ENCODE results near the gene KCND1.

KCND1 gene

DNA sequence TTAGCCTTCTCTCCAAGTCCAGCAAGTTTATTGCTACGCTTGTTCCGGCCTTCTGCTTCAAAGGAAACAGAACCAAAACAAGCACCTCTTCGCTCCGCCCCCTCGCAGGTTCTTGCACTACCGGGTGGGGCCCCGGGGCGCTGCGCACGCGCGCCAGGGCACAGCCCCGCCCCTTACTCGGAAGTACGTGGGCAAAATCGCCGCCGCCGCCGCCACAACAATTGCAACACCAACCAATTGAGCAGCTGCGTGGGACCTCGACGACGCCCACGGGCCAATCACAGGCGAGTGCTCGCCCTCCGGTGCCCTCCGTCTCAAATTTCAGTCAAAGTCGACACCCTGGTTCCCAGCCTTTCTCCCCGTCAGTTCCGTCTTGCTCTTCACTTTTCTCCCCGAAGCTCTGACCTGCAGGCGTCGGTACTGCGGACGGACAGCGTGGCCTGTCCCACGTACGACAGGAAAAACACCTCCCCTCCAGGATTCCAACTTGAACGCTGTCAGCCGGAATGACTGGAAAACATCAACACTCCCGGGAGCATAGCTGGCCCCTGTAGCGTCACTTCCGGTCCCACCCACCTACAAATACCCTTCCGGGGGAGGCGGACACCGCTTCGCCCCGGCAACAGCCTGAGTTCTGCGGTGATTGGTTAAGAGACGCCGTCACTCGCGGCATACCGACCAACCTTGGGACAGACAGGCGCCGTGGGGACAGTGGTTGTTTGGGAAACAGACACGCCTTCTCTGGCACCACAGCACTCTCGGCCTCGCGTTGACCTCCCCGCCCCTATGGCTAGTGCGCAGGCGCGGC is 13.6 kb downstream of the KCND1 start:
- H4K91ac ChIP-seq (ENCODE audit: low read length), result peak overlapping the region; percentile 68
- peak overlapping the region; percentile 27 for H2BK120ac ChIP-seq (ENCODE audit: low read depth, low read length)
- WGBS, result 1% methylated on average over 39 of the region's 66 CpGs
- peak; percentile 97 for DNase-seq
- no peaks in the 10 kb centered on the region for H3K9me3 ChIP-seq (ENCODE audit: control insufficient read depth, low read length)
- peak overlapping the region; percentile 42 for H2AFZ ChIP-seq (ENCODE audit: low read depth, low read length)
- H3K9ac ChIP-seq (ENCODE audit: low read length), result peak overlapping the region; percentile 97
- H3K4ac ChIP-seq (ENCODE audit: low read depth in 1 of 2, low read length in 2 of 2), result peak overlapping the region in 1 of 2 experiments; percentile 69
- peak overlapping the region; percentile 84 for H2BK5ac ChIP-seq (ENCODE audit: low read depth, low read length, poor library complexity, severe bottlenecking)
- no peak overlapping the region for H2BK15ac ChIP-seq (ENCODE audit: low read depth, poor library complexity, severe bottlenecking)
- peak overlapping the region; percentile 100 for H3K27ac ChIP-seq (ENCODE audit: low read length, poor library complexity, severe bottlenecking)
- peak overlapping the region; percentile 78 to 85 for H3K4me3 ChIP-seq (ENCODE audit: insufficient read depth in 1 of 2, low read depth in 1 of 2, low read length in 2 of 2)
- no peaks in the 10 kb centered on the region for H3K79me1 ChIP-seq (replicated peaks; ENCODE audit: low read length, poor library complexity, severe bottlenecking)
- no peak overlapping the region for H3K4me2 ChIP-seq (ENCODE audit: low read length, poor library complexity, severe bottlenecking)
- H4K8ac ChIP-seq (ENCODE audit: low read length), result peak overlapping the region; percentile 84
- no peak overlapping the region for H3K23ac ChIP-seq (ENCODE audit: low read length in 2 of 2)
- peak overlapping the region; percentile 73 to 80 for H3K18ac ChIP-seq (ENCODE audit: low read depth in 1 of 2, low read length in 2 of 2)
- peak overlapping the region in 1 of 2 experiments; percentile 48 for H3K14ac ChIP-seq (ENCODE audit: low read length in 2 of 2)
- no peak overlapping the region for H2AK5ac ChIP-seq (ENCODE audit: low read length, severe bottlenecking)
- H3K36me3 ChIP-seq (ENCODE audit: control insufficient read depth in 1 of 2, insufficient read depth in 2 of 2, low read depth in 1 of 2, low read length in 2 of 2), result peaks cover 16 to 32% of the 10 kb centered on the region in 2 experiments
- no peak overlapping the region for H2BK12ac ChIP-seq (ENCODE audit: low read length in 2 of 2)
- peaks cover 0 to 3% of the 10 kb centered on the region in 2 experiments for H3K27me3 ChIP-seq (ENCODE audit: control insufficient read depth in 1 of 2, insufficient read depth in 1 of 2, low read length in 2 of 2)
- peaks cover 6% of the 10 kb centered on the region for H3K4me1 ChIP-seq (ENCODE audit: control insufficient read depth, insufficient read depth, low read depth, low read length)

DNA sequence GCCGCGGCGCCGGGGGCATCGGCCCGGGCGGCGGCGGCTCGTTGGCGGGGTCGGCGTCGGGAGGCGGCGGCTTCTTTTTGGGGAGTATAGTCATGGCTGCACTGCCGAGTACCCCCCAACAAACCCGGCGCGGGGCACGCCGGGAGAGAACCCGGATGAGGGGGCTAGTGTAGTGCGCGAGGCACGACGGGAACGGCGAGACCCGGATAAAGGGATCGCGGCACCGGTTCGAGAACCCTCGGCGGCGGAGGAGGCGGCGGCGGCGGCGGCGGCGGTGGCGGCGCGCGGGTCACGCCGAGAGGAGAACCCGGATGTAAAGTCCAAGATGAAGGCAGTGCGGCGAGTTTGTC is 14.2 kb downstream of the KCND1 start, which contains the start of gene OTUD5:
TSS of gene OTUD5 (minus strand) at position 131 of the 350 bp plus-strand sequence. CDS start at position 94, 37 bp downstream.
- peak within 1 kb of the TSS; percentile 83 for H3K4me2 ChIP-seq (ENCODE audit: low read length, poor library complexity, severe bottlenecking)
- peak within 1 kb of the TSS; percentile 80 to 91 for H3K18ac ChIP-seq (ENCODE audit: low read depth in 1 of 2, low read length in 2 of 2)
- H2BK5ac ChIP-seq (ENCODE audit: low read depth, low read length, poor library complexity, severe bottlenecking), result peak within 1 kb of the TSS; percentile 84
- H3K4me3 ChIP-seq (ENCODE audit: insufficient read depth in 1 of 2, low read depth in 1 of 2, low read length in 2 of 2), result peak within 1 kb of the TSS; percentile 78 to 87
- peak within 1 kb of the TSS; percentile 27 for H2BK120ac ChIP-seq (ENCODE audit: low read depth, low read length)
- peaks cover 0 to 3% of the 10 kb centered on the region in 2 experiments for H3K27me3 ChIP-seq (ENCODE audit: control insufficient read depth in 1 of 2, insufficient read depth in 1 of 2, low read length in 2 of 2)
- peak within 1 kb of the TSS in 1 of 2 experiments; percentile 52 for H2BK12ac ChIP-seq (ENCODE audit: low read length in 2 of 2)
- 0% methylated on average over 8 of the region's 53 CpGs for WGBS
- H2BK15ac ChIP-seq (ENCODE audit: low read depth, poor library complexity, severe bottlenecking), result no peak within 1 kb of the TSS
- no peaks in the 10 kb centered on the region for H3K9me3 ChIP-seq (ENCODE audit: control insufficient read depth, low read length)
- peak within 1 kb of the TSS; percentile 36 to 91 for H3K14ac ChIP-seq (ENCODE audit: low read length in 2 of 2)
- H3K4me1 ChIP-seq (ENCODE audit: control insufficient read depth, insufficient read depth, low read depth, low read length), result peaks cover 6% of the 10 kb centered on the region
- peak within 1 kb of the TSS; percentile 68 for H4K91ac ChIP-seq (ENCODE audit: low read length)
- peaks cover 16 to 30% of the 10 kb centered on the region in 2 experiments for H3K36me3 ChIP-seq (ENCODE audit: control insufficient read depth in 1 of 2, insufficient read depth in 2 of 2, low read depth in 1 of 2, low read length in 2 of 2)
- H2AFZ ChIP-seq (ENCODE audit: low read depth, low read length), result peak within 1 kb of the TSS; percentile 42
- no peak within 1 kb of the TSS for H2AK5ac ChIP-seq (ENCODE audit: low read length, severe bottlenecking)
- H3K79me1 ChIP-seq (replicated peaks; ENCODE audit: low read length, poor library complexity, severe bottlenecking), result no peaks in the 10 kb centered on the region
- peak within 1 kb of the TSS in 1 of 2 experiments; percentile 80 for H3K23ac ChIP-seq (ENCODE audit: low read length in 2 of 2)
- no peak for DNase-seq
- H3K9ac ChIP-seq (ENCODE audit: low read length), result peak within 1 kb of the TSS; percentile 97
- H4K8ac ChIP-seq (ENCODE audit: low read length), result peak within 1 kb of the TSS; percentile 84
- H3K27ac ChIP-seq (ENCODE audit: low read length, poor library complexity, severe bottlenecking), result peak within 1 kb of the TSS; percentile 100
- peak within 1 kb of the TSS in 1 of 2 experiments; percentile 88 for H3K4ac ChIP-seq (ENCODE audit: low read depth in 1 of 2, low read length in 2 of 2)

DNA sequence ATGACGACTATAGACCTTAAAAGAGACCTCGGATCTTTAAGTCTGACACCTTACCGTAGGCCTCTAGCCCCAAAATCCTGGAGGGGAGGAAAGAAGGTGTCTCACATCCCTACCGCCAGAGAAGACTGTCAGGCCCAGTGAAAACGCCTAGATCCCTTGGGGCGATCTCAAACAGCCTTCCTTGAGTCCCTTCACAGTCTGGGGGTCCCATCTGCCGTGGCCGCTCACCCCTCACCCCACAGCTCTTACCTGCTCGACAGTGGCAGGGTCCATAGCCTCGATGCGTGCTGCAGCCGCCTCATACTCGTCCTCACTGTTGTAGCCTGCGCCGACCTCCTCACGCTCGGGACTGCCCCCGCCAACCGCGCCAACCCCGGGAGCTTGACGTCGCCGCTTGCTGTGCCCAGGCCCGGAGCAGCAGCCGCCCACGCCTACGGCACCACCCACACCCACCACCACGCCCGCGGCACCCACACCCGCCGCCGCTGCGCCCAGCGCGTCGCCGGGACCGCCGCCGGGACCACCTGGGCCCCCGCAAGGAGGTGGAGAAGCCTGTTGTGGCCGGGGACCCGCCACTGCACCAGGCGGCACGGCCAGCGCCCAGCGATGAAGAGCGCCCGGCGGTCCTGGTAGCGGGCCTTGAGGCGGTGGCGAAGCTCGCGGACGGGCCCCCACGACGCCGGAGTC is 14.8 kb downstream of the KCND1 start:
- no peak overlapping the region for H2AFZ ChIP-seq (ENCODE audit: low read depth, low read length)
- peaks cover 0 to 3% of the 10 kb centered on the region in 2 experiments for H3K27me3 ChIP-seq (ENCODE audit: control insufficient read depth in 1 of 2, insufficient read depth in 1 of 2, low read length in 2 of 2)
- DNase-seq, result no peak
- peaks cover 6% of the 10 kb centered on the region for H3K4me1 ChIP-seq (ENCODE audit: control insufficient read depth, insufficient read depth, low read depth, low read length)
- H2BK12ac ChIP-seq (ENCODE audit: low read length in 2 of 2), result peak overlapping the region in 1 of 2 experiments; percentile 52
- H3K4me2 ChIP-seq (ENCODE audit: low read length, poor library complexity, severe bottlenecking), result peak overlapping the region; percentile 83
- peak overlapping the region; percentile 78 to 87 for H3K4me3 ChIP-seq (ENCODE audit: insufficient read depth in 1 of 2, low read depth in 1 of 2, low read length in 2 of 2)
- H3K18ac ChIP-seq (ENCODE audit: low read depth in 1 of 2, low read length in 2 of 2), result peak overlapping the region; percentile 70 to 91
- peak overlapping the region; percentile 36 to 91 for H3K14ac ChIP-seq (ENCODE audit: low read length in 2 of 2)
- no peak overlapping the region for H2BK120ac ChIP-seq (ENCODE audit: low read depth, low read length)
- H3K36me3 ChIP-seq (ENCODE audit: control insufficient read depth in 1 of 2, insufficient read depth in 2 of 2, low read depth in 1 of 2, low read length in 2 of 2), result peaks cover 16 to 25% of the 10 kb centered on the region in 2 experiments
- H2BK15ac ChIP-seq (ENCODE audit: low read depth, poor library complexity, severe bottlenecking), result no peak overlapping the region
- peak overlapping the region in 1 of 2 experiments; percentile 80 for H3K23ac ChIP-seq (ENCODE audit: low read length in 2 of 2)
- H4K91ac ChIP-seq (ENCODE audit: low read length), result peak overlapping the region; percentile 50
- H2AK5ac ChIP-seq (ENCODE audit: low read length, severe bottlenecking), result no peak overlapping the region
- peak overlapping the region; percentile 57 for H2BK5ac ChIP-seq (ENCODE audit: low read depth, low read length, poor library complexity, severe bottlenecking)
- H3K79me1 ChIP-seq (replicated peaks; ENCODE audit: low read length, poor library complexity, severe bottlenecking), result no peaks in the 10 kb centered on the region
- peak overlapping the region in 1 of 2 experiments; percentile 88 for H3K4ac ChIP-seq (ENCODE audit: low read depth in 1 of 2, low read length in 2 of 2)
- peak overlapping the region; percentile 97 for H3K9ac ChIP-seq (ENCODE audit: low read length)
- H3K27ac ChIP-seq (ENCODE audit: low read length, poor library complexity, severe bottlenecking), result no peak overlapping the region
- 5% methylated on average over 21 of the region's 61 CpGs for WGBS
- peak overlapping the region; percentile 28 for H4K8ac ChIP-seq (ENCODE audit: low read length)
- H3K9me3 ChIP-seq (ENCODE audit: control insufficient read depth, low read length), result no peaks in the 10 kb centered on the region

DNA sequence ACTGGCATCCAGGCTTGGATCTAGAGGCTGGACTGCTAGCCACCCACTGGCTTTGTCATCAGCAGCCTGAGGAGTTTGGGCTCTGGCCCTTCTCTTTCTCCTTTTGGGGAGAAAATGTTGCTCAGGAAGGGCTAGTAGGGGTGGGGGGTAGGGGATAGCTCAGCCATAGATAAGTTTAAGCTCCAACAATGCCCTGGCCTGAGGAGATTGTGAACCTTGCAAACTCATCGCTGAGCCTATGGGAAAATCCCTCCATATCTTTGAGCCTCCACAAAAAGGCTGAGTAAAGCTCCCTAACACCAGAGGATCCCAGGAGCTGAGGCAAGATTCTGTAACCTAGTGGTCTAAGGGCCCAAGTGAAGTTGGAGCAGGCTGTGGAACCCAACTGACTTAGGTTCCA is 23.1 kb downstream of the KCND1 start:
- H2AK5ac ChIP-seq (ENCODE audit: low read length, severe bottlenecking), result no peak overlapping the region
- H2BK15ac ChIP-seq (ENCODE audit: low read depth, poor library complexity, severe bottlenecking), result no peak overlapping the region
- H3K9me3 ChIP-seq (ENCODE audit: control insufficient read depth, low read length), result no peaks in the 10 kb centered on the region
- H3K79me1 ChIP-seq (replicated peaks; ENCODE audit: low read length, poor library complexity, severe bottlenecking), result peaks cover 2% of the 10 kb centered on the region
- H3K4ac ChIP-seq (ENCODE audit: low read depth in 1 of 2, low read length in 2 of 2), result no peak overlapping the region
- no peak overlapping the region for H2AFZ ChIP-seq (ENCODE audit: low read depth, low read length)
- no peak overlapping the region for H2BK12ac ChIP-seq (ENCODE audit: low read length in 2 of 2)
- H3K9ac ChIP-seq (ENCODE audit: low read length), result no peak overlapping the region
- no peak overlapping the region for H3K27ac ChIP-seq (ENCODE audit: low read length, poor library complexity, severe bottlenecking)
- H4K91ac ChIP-seq (ENCODE audit: low read length), result no peak overlapping the region
- 100% methylated on average over 1 of the region's 1 CpG for WGBS
- no peak overlapping the region for H3K14ac ChIP-seq (ENCODE audit: low read length in 2 of 2)
- H2BK120ac ChIP-seq (ENCODE audit: low read depth, low read length), result no peak overlapping the region
- H3K4me2 ChIP-seq (ENCODE audit: low read length, poor library complexity, severe bottlenecking), result no peak overlapping the region
- H3K4me3 ChIP-seq (ENCODE audit: insufficient read depth in 1 of 2, low read depth in 1 of 2, low read length in 2 of 2), result no peak overlapping the region
- DNase-seq, result no peak
- H3K18ac ChIP-seq (ENCODE audit: low read depth in 1 of 2, low read length in 2 of 2), result no peak overlapping the region
- no peaks in the 10 kb centered on the region for H3K4me1 ChIP-seq (ENCODE audit: control insufficient read depth, insufficient read depth, low read depth, low read length)
- peaks cover 0 to 10% of the 10 kb centered on the region in 2 experiments for H3K27me3 ChIP-seq (ENCODE audit: control insufficient read depth in 1 of 2, insufficient read depth in 1 of 2, low read length in 2 of 2)
- peaks cover 11 to 17% of the 10 kb centered on the region in 2 experiments for H3K36me3 ChIP-seq (ENCODE audit: control insufficient read depth in 1 of 2, insufficient read depth in 2 of 2, low read depth in 1 of 2, low read length in 2 of 2)
- no peak overlapping the region for H3K23ac ChIP-seq (ENCODE audit: low read length in 2 of 2)
- H2BK5ac ChIP-seq (ENCODE audit: low read depth, low read length, poor library complexity, severe bottlenecking), result no peak overlapping the region
- H4K8ac ChIP-seq (ENCODE audit: low read length), result no peak overlapping the region
